GM19452 (cell line): ENCODE measurements around the gene GID8.
"Not testable (repeated sequence)": the region's sequence is repeated elsewhere in the genome, so short reads cannot be mapped to it uniquely, and the experiment has no call there.

Experiments
- ATAC-seq: cut with Tn5 transposase; IDR thresholded peaks from one replicate; pipeline ENCODE4 v1.9.1; 2021; ENCODE audit not compliant: unreplicated experiment

The GID8 gene

DNA sequence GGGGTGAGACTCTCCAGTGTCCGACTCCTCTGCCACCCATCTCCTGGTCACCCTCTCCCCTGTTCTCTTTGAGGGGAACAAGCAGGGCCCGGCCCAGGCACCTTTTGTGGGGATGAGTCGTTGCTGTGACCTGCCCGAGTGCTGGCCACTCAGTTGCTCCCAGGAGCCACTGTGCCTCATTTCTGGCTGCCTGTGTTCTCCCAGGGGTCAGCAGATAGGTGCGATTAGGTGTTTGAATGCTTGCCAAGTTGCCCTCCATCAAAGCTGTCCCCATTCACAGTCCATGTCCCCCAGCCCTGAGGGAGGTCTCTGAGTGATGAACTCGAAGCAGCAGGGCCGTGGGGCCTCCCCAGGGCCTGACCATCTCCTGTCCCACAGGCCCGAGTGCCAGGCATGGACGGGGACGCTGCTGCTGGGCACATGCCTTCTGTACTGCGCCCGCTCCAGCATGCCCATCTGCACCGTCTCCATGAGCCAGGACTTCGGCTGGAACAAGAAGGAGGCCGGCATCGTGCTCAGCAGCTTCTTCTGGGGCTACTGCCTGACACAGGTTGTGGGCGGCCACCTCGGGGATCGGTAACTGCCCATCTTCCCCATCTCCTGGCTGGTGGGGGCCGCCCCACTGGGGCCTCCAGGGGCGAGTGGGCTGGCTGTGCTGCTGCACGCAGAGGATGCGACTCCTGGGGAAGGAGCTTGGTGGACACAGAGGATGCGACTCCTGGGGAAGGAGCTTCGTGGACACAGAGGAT is 18.6 kb downstream of the GID8 start:
- ATAC-seq, result no peak

DNA sequence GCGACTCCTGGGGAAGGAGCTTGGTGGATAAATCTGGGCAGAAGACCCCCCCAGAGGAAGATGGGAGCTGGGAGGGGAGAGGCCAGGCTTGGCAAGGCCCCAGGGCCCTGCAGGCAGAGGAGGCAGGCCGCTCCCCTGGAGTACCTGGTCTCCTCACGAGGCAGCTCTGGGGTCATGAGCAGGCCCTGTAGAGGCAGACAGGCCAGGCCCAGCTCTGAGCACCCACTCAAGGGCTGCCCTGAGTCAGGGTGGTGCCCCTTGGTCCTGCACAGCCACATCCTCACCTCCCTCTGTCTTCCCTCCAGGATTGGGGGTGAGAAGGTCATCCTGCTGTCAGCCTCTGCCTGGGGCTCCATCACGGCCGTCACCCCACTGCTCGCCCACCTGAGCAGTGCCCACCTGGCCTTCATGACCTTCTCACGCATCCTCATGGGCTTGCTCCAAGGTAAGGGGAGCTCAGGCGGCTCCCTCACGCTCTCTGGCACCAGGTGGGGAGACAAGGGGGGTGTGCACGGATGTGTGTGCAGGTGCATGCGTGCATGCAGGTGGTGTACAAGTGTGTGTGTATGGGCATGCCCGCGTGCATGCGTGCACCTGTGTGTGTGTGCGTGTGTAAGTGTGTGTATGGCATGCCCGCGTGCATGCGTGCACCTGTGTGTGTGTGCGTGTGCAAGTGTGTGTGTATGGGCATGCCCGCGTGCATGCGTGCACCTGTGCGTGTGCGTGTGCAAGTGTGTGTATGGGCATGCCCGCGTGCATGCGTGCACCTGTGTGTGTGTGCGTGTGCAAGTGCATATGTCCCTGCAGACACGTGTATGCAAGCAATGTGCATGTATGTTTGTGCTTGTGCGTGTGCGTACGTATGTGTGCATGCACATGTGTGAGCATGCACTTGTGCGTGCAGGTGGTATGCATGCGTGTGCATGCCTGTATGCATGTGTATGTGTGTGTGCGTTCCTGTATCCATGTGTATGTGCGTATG is 19.5 kb downstream of the GID8 start:
- ATAC-seq, result no peak

DNA sequence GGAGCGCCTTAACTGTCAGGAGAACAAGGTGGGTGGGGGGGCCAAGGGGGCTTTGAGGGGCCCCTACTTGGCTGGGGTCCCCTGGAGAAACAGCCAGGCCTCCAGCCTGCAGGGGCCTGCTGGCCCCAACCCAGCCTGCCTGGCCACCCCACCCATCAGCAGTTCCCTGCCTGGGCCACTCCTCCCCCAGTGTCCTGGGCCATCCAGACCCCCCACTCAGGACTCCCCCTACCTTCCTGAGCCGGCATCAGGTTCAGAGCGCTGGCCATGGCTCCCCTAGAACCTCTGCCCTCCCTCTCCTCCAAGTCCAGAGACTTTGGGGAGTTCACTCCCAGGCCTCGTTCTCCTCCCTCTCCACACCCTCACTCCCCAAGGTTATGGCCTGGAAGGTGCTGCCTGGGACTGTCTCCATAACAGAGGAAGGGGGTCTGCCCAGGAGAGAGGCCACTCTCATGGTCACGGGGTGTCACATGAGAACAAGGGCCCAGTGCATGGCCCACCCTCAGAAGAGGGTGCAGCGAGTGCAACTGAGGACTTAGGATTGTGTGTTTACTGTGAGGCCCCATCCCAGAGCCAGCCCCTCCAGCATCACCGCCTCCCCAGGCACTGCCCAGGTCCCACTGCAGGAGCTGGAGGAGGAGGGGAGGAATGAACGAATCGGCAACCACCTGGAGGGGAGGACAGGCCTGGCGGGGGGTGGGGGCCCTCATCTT is 20.6 kb downstream of the GID8 start:
- no peak for ATAC-seq

DNA sequence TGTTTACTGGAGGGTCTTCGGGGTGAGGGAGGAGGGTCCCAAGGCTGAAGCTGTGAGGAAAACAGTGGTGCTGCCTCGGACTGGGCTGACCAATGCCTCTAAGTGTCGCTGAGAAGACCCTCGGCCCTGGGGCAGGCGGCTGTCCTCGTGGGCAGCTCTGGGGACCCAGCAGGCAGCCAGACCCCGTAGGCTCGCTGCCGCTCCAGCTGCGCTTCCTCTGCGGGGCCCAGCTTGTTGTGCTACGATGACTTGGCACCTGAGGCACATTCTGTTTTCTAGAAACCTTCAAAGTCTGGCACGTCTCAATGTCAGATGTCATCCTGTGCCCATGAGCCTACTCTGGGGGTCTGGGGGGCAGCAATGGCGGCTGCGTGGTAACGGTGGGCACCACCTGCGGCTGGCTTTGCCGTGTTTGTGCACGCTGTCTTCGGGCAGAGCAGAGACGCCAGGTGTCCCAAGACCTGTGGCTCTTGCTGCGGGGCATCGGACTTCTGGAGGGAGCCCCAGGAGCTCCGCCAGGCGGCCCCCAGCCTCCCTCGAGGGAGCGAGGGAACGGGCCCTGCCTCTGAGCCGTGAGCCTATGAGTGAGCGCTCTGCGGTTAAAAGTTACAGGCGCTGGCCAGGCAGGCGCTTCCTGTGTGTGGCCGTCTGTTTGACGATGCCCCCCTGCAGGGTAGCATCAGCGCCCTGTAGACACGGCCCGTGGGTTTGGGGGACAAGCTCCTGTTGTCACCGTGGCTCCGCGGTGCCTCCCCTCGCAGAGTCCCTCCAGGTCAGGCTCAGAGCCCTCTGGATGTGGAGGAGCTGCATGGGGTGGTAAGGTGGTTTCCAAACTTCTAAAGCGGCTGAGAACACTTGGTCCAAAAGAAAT is 21.4 kb downstream of the GID8 start:
- ATAC-seq, result no peak

DNA sequence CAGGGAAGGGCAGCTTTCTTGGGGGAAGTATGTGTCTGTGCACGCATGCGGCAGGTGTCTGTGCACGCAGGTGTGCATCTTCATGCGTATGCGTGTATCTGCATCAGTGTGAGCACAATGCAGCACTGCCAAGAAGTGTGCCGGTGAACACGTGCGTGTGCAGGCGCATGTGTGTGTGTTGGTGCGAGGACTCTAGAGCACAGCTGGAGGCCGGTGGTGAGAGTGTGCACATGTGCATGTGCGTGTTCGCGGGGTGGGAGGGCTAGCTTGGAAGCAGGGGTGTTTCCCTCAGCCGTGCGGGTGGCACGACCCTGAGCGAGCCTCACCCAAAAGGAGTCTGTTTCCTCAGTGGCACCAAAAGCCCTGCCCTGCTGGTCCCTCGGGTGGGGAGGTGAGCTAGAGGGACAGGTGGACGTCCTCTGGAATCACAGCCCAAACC is 22.1 kb downstream of the GID8 start:
- no peak for ATAC-seq

DNA sequence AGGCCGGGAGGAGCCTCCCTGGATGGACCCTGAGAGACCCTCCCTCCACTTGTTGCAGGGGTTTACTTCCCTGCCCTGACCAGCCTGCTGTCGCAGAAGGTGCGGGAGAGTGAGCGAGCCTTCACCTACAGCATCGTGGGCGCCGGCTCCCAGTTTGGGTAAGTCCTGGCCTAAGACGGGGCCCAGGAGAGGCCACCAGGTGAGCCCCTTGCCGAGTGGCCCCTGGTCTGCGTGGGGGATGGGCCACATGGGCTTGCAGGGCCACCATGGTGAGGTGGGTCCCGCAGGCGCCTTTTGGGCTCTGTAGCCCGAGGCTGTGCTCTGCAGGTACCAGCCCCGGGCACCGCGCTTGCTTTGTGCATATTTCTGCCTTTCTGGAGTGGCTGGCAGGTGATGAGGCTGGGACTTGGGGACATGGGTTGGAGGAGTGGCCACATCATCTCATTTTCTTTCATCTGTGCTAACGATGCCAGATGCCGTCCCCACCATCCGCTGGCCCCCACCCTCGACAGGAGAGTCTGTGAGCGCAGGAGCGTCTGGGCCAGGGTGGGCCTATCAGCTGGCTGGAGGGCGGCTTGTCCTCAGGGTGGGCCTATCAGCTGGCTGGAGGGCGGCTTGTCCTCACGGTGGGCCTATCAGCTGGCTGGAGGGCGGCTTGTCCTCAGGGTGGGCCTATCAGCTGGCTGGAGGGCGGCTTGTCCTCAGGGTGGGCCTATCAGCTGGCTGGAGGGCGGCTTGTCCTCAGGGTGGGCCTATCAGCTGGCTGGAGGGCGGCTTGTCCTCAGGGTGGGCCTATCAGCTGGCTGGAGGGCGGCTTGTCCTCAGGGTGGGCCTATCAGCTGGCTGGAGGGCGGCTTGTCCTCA is 22.7 kb downstream of the GID8 start:
- ATAC-seq, result not testable (repeated sequence)

DNA sequence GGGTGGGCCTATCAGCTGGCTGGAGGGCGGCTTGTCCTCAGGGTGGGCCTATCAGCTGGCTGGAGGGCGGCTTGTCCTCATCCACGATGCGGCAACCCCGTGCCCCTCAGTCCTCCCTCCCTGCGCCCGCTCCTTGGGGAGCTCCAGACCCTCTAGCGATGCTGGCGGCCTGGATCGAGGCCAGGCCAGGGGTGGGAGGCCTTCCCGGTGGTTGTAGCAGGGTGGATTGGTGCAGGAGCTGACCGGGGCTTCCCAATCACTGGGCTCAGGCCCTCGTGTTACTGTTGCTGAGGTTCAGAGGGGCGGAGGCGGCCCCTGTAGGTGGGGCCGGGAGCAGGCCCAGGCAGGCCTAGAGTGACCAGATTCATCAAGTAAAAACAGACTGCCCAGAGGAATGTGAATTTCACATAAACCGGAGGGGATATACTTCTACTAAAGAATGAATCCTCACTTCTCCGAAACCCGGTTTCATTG is 23.4 kb downstream of the GID8 start:
- ATAC-seq, result no peak

DNA sequence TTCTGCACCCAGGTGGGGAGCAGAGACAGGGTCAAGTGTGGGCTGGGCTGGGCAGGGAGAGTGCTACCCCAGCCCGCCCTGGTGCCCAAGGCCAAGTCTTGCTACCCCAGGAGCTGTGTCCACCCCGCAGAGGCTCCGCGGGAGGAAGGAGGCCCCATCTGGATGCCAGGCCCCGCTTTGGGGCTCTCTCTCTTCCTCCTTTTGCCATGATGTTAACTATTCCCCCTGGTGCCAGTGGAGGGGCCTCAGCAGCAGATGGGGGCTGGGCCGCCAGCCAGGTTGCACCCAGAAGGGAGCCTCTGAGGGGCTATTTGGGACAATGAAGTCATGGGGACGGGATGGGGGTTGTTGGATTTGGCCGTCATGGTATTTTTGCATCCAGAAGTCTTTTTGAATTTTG is 23.9 kb downstream of the GID8 start:
- ATAC-seq, result no peak

DNA sequence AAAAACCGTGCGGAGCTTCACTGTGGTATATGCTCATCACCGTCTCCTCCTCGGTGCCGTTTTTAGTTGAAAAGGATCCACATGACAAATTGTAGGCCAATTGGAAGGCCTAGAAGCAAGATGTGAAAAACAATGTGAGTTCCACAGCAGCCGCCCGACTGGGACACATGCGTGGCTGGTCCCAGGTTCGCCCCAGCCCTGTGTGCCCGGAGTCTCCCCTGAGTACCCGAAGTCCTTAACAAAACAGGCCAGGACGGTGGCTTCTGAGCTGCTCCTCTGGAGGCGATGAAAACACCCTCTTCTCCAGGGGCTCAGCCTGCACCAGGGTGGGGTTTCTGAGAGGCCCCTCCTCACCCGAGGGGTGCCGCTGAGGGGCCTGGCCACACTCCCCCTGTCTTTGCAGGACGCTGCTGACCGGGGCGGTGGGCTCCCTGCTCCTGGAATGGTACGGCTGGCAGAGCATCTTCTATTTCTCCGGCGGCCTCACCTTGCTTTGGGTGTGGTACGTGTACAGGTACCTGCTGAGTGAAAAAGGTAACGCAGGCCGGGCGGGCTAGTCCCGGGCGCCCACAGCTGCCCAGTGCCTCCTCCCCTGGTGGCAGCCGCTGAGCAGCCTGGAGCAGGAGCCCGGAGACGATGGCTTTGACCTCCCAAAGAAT is 24.4 kb downstream of the GID8 start:
- ATAC-seq, result no peak

DNA sequence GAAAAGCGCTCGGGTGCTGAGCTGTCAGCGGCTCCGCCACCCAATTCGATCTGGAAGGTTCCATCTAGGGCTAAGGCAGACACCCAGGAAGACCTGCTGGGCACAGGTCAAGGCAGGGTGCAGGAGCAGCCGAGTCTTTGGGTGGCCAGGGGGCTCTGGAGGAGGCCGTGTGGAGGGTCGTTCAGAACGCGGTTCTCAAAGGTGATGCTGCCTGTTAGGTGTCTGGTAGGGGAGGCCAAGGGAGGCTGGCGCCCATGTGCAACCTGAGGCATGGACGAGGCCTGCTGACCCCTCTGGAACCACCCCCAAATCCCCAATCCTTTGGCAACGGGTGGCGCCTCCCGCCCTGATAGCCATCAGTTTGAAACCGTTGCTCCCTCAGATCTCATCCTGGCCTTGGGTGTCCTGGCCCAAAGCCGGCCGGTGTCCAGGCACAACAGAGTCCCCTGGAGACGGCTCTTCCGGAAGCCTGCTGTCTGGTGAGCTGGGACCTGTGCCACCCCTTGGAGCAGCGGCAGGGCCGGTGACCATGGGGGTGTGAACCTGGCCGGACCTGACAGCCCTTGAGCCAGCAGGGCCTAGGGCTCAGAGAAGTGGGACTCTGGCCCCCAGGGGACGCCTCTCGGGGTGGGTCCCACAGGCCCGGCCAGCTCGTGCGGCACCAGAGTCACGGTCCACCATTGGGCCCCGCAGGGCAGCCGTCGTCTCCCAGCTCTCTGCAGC is 25.1 kb downstream of the GID8 start:
- no peak for ATAC-seq

DNA sequence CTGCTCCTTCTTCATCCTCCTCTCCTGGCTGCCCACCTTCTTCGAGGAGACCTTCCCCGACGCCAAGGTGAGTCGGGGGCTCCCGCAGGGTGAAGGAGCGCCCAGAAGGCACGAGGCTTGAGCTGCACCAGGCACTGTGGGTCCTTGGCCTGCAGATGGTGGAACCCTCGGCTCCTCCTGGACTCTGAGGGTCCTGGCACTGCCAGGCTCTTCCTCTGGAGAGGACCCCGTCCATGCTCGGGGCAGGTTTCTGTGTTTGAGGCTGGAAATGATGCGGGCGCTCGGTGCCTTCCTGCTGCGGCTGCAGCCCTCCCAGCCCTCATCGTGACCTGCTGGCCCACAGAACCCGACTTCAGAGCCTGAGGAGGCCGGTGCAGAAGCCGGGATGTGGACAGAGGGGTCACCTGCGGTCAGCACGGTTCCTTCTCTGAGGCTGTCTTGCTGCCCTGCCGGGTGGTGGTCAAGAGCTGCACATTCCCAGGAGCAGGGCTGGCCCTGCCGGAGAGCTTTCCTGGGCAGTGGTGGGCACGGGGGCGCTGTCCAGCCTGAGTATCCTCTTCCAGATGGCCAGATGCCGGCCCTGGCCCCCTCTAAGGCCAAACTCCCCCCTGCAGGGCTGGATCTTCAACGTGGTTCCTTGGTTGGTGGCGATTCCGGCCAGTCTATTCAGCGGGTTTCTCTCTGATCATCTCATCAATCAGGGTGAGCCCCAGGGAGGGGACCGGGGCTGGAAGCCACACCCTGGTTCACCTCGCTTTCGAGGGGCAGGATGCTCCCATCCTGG is 25.9 kb downstream of the GID8 start:
- no peak for ATAC-seq

DNA sequence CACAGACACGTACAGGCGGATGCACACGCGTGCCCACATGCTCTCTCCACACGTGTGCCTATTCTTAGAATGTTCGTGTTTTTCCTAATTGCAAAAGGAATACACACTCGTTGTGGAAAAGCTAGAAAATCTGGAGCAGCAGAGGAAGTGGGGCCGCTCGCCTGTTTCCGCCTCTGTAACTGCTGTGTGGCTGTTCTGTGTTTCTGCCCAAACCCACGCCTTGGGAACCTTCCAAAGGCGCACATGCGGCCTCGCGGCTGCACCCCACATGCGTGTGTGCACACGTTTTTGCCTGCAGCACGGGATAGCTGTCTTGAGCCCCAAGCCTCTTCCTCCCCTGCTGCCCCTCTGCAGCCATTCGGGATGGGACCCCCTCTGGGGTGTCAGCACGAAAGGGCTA is 26.8 kb downstream of the GID8 start:
- ATAC-seq, result no peak

DNA sequence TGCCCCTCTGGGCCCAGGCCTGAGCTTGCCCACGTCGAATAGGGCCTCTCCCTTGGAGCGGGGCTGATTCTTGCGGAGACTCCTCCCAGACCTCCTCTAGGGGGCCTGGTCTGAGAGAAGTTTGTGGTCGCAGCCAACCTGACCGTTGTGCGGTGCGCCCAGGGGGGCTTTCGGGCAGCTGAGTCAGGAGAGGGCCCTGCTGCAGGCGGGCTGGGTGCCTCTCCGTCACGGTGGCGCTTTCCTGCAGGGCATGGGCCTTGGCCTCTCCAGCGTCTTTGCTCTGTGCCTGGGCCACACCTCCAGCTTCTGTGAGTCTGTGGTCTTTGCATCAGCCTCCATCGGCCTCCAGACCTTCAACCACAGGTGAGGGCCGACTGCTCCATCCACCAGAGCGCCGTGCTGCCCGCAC is 27.4 kb downstream of the GID8 start:
- no peak for ATAC-seq

DNA sequence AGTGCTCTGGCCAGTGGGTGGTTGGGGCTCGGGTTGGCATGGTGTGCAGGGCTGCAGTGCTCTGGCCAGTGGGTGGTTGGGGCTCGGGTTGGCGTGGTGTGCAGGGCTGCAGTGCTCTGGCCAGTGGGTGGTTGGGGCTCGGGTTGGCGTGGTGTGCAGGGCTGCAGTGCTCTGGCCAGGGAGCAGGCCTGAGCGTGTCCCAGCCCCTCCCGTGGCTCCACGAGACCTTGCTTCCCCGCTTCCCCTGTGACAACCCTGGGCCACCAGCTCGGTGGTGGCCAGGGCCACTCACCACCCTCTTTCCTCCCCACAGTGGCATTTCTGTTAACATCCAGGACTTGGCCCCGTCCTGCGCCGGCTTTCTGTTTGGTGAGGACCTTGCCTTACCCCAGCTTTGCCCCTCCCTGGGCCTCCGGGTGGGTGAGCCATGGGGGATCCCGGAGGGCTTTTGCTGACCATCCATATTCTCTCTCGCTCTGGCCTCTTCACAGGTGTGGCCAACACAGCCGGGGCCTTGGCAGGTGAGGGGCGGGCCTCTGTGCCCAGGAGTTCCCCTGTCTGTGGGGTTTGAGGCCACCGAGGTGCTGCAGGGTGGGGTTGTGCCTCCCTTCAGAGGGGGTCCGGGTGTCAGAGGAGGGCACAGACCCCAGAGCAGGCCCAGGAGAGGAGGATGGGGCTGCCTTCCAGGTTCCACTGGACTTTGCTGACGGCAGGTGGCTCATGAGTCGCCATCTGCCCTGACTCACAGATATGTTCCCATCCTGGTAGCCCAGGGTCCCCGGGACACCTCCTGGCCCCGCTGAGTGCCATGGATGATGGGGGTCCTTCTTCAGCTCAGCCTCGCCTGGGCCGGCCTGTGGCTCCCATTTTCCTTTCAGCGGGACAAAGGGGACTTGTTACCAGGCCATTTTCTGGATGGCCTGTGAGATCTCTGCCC is 28.5 kb downstream of the GID8 start:
- ATAC-seq, result no peak

DNA sequence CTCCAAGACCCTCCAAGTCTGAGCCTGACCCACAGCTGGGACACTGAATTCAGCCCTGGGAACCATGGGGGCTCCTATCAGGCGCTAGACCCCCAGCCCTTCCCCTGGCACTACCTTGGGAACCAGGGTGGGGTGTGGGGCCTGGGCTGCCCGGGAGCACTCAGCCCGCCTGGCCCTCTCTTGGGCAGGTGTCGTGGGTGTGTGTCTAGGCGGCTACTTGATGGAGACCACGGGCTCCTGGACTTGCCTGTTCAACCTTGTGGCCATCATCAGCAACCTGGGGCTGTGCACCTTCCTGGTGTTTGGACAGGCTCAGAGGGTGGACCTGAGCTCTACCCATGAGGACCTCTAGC is 29.2 kb downstream of the GID8 start:
- no peak for ATAC-seq

DNA sequence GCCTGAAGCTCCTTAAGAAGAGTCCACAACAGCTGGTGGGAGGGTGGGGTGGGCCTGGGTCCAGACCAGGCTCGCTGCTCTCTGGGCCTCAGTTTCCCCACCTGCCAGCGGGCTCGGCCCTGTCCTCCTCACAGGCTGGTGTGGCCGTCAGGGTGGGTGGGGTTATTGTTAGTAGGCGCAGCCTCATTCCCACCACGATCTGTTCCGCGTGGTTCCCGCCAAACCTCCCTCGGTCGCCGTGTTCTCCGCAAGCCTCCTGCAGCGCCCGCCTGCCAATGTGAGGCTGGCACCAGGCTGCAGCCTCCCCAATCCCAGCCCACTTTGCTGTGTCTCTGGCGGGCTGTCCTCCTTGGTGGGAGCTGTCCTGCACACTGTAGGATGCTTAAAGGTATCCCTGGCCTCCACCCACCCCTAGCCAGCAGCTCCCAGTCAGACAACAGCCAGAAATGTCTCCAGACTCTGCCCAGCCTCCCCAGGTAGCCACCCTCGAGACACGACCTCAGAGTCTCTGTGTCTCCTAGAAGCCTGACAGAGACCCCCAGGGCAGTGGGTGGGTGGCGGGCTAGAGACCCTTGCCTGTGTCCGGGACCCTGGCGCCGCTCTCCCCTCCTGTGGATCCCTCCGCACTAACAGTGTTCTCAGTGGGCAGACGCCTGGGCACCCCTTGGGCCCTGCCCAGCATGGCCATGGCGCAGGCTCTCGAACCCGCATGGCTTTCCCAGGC is 29.8 kb downstream of the GID8 start:
- no peak for ATAC-seq
